NK-92 treated with Interleukin-12 subunit alpha and Interleukin-12 subunit beta, amount 100 ng/mL, for 24 hours (cell line): Measurements from ENCODE around the gene XRCC5.
A peak's percentile ranks its signal among the peaks of the same experiment; 100 is the strongest.

Experiments
- DNase-seq: peaks from one replicate; lab custom pipeline; 2025; lab: John Stamatoyannopoulos, UW

Gene XRCC5

GRCh38 chr2:216084547-216084946 is 24.6 kb upstream of the XRCC5 start:
- no peak for DNase-seq

- no peak for DNase-seq
Observed at GRCh38 chr2:216086207-216086893, 22.8 kb upstream of the XRCC5 start.

- DNase-seq, result no peak
Observed at GRCh38 chr2:216090369-216090786, 18.8 kb upstream of the XRCC5 start.

- no peak for DNase-seq
Observed at GRCh38 chr2:216092646-216093045, 16.5 kb upstream of the XRCC5 start.

GRCh38 chr2:216094701-216095100 is 14.4 kb upstream of the XRCC5 start:
- no peak for DNase-seq

DNA sequence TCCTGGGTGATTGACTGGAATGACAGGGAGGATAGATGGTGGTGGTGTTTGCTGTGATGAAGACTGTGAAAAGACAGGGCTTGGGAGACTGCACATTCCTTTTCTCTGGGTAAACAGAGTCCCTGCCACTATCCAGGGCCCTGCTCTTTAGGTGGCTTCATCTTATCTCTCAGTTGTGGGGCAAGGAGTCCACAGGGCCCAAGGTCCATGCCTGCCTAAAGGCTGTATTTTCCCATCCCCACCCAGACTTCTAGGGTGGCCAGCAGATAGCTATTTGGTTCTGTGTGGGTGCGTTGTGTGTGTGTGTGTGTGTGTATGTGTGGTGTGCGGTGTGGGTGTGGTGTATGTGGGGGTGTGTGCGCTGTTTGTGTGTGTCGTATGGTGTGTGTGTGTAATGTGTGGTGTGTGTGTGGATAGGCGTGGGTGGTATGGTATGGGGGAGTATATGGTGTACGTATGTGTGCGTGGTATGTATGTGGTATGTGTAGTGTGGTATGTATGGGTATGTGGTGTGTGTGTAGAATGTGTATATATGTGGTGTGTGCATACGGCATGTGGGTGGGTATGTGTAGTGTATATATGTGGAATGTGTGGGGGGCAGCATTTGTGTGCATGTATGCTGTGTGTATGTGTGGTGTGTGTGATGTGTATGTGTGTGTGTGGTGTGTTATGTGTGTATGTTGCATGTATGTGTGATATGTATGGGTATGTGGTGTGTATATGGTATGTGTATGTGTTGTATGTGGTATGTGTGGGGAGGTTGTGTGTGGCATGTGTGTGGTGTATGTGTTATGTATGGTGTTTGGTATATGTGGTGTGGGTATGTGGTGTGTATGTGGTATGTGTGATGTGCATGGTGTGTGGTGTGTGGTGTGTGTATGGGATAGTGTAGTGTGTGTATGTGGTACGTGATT is 10.5 kb upstream of the XRCC5 start:
- DNase-seq, result no peak

DNA sequence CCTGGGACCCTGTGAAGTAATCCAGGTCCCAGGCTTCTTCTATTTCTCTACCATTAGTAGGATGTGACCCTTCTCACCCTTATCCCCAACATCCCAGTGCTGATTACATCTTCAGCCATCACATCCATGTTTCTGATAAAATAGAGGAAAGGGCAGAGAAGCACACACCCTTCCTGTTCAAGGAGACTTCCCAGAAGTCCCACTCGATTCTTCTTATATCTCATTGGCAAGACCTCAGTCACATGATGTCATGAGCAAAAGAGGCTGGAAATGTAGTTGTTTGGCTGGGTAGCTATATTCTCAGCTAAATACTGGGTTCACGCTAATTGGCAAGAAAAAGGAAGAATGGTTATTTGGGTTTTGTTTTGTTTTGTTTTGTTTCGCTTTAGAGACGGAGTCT is 8.0 kb upstream of the XRCC5 start:
- DNase-seq, result no peak

DNA sequence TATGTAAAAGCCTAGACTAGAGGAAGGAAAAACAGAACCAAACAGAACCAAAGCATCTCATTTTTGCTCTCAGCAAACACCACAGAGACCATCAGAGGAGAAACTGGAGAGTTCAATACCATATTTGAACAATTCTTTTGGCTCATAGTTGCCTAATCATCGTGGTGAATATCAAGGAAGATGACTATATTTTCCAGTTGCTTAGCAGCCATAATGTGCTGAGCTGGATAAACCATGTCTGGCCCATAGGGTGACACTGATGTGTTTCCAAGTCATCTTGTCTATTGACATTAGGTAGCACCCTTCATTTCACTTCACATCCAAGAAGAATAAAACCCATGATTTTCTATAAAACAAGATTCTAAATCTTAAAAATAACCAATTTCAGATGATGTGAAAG is 5.9 kb upstream of the XRCC5 start:
- DNase-seq, result no peak

GRCh38 chr2:216104691-216105090 is 4.5 kb upstream of the XRCC5 start:
- no peak for DNase-seq

DNA sequence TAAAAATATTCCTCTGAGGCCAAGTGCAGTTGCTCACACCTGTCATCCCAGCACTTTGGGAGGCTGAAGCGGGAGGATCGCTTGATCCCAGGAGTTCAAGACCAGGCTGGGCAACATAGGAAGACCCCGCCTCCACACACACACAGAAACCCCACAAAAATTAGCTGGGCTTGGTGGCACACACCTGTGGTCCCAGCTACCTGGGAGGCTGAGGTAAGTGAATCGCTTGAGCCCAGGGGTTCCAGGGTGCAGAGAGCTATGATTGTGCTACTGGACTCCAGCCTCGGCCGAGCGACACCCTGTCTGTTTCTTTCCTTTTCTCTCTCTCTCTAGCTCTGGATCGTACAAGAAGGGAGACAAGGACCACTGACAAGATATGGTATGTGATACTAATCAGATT is 1.8 kb upstream of the XRCC5 start:
- DNase-seq, result no peak

DNA sequence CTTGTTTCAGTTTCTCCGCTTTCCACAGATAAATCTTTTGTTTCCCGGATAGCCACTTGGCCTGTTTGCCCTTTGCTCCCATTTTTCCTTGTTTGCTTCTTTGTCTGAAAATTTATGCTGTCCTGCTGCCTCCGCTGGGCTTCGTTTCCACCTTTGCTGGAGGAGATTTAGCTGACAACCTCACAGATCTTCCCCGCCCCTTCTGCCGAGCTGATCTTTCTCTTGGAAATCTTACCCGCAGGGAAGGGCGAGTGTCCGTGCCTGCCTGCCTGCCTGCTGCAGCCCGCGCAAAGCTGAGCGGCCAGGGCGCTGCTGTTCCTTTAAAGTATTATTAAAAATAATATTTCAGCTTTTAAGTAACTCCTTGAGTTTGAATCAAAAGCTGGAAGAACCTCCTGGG is 1.4 kb upstream of the XRCC5 start:
- no peak for DNase-seq

DNA sequence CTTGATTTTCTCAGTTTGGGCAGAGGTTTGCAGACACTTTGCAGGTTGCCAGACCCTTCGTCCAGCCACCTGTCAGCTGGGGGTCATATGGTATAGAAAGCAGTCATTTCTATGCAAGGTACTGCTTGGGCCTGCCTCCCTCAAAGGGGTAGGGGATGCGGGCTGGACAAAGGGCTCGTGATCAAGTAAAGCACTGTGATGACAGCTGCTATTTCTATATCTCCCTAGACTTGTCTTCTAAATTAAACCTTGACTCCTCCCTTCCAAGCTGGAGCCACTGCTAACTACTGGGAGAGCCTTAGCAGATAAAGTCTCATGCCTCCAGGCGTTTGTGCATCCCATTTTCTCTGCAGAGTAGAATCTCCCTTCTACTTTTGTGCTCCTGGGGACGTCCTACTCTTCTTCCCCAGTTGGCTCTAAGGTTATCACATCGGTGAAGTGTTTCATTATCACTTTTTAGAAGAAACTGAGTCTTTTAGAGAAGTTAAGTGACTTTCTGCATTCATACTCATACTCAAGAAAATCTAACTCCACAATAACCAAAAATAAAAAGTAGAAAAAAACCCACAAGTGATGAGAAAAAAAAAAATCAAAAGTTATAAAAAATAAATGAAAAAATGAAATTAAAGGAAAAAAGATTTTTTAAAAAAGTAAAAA is 710 bp upstream of the XRCC5 start:
- DNase-seq, result no peak

DNA sequence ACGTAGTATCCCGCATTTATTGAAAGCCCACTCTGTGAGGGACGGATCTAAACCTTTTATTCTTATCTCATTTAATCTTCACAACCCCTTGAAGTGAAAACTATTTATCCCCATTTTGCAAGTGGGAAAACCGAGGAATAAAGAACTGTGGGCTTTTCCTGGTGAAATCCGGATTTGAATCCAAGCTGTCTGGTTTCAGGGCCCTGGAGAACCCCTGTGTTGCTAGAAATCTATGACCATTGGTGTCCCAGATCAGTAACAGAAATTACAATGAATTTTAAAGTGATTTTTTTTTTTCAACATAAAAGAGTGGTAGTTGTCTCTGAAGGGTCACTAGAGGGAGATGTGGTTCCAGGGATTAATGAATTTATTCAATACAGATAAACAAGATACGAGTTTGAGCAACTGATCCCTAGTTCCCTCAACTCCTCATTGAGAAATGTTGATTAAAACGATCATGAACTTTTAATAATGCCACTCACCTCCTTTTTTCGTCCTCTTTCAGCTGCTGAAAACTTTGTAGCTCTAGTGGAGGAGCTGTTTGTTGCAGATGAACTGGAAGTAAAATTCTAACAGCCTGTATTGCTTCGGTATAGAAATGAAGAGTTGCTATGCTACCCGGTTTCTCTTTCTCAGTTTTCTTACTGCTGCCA is 940 bp downstream of the XRCC5 start:
- no peak for DNase-seq

- DNase-seq, result no peak
Observed at GRCh38 chr2:216110620-216111019, 1.5 kb downstream of the XRCC5 start.

DNA sequence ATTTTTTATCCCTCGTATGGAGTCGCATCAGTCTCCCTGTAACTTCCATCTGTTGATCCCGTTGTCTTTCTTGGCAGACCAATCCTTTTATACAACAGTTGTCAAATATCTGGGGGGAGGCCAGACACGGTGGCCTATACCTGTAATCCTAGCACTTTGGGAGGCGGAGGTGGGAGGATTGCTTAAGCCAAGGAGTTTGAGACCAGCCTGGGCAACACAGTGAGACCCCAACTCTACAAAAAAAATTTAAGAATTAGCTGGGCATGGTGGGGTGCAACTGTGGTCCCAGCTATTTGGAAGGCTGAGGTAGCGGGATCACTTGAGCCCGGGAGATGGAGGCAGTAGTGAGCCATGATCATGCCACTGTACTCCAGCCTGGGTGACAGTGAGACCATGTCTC is 2.0 kb downstream of the XRCC5 start:
- no peak for DNase-seq

GRCh38 chr2:216112926-216113325 is 3.8 kb downstream of the XRCC5 start:
- DNase-seq, result no peak

GRCh38 chr2:216113572-216113971 is 4.4 kb downstream of the XRCC5 start:
- DNase-seq, result no peak

DNA sequence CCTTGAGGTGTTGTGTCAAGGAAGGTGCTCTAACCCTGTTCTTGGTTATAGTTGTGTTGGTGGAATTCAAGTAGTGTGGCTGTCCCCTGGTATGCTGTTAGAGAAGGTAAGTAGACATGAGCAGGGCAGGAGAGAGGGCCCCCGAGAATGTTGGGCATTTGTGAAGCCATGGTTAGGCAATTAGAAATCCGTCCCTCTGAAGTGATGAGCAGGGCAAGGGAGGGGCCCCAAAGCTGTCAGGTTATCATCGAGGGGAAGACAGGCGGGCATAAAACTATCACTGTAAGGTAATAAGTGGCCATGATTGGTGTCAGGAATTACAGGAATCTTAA is 5.2 kb downstream of the XRCC5 start:
- no peak for DNase-seq

DNA sequence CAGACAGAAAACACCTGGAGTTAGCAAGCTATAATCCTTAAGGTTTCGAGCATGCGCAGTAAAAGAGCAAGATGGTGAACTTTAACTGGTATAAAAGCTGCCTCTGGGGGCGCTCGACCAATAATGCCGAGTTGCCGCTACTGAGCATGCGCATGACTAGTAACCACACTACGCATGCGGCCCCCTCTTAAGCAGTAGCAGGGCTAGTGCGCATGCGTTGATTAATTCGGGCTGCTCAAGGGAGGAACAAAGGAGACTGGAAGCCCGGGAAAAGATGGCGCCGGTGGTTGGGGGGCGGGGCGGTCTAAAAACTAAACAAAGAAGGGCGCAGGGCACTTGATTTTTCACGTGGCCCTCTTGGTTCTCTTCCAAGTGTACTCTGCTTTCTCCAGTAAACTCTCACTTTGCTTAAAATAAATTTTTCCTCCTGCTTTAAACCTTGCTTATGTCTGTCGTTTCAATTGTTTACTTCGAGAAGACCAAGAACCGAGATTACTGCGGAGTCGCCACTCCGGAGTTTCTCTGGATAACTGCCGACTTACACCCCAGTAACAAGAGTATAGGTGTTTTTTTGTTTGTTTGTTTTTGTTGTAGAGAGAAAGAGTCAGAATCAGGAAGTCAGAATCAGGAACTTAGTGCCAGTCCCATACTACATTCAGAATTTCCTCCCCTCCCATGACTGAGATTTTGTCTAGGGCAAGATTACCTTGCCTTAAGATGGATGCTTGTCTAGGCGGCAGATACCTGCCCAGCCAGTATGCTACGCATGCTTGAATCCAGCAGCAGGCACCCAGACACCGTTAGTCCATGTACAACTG is 5.8 kb downstream of the XRCC5 start:
- DNase-seq, result peak; percentile 94

- no peak for DNase-seq
Observed at GRCh38 chr2:216116418-216116817, 7.3 kb downstream of the XRCC5 start.

DNA sequence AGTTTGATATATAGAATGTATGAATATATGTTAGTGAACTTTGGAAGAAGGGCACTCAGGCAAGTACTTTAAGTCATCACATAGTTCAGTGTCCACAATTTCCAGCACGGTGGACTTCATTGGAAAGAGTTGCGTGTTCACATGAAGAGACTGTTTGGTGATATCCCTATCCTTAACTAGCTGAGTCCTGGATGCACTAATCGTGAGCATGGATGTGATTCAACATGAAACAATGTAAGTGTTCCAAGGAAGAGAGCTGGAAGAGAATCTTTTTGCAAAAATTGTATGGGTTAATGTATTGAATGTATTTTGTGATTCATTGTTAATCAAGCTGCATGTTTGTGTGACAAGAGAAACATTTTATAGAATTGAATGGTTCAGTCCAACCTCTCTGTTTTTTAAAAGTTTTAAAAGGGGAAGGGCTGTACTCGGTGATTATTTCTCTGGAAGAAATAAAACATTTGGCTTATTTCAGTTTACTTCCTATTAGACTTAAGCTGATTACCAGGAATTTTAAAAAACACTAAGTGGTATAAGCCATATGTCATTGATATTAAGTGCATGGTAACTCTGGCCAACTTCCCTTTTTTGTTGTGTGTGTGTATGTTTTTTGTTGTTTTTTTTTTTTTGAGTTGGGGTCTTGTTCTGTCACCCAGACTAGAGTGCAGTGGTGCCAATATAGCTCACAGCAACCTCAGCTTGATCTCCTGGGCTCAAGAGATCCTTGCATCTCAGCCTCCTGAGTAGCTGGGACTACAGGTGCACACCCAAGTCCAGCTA is 8.6 kb downstream of the XRCC5 start:
- no peak for DNase-seq
